ENCODE results near the gene KLHL8.
"Not testable (repeated sequence)": the region's sequence is repeated elsewhere in the genome, so short reads cannot be mapped to it uniquely, and the experiment has no call there.

The KLHL8 gene

DNA sequence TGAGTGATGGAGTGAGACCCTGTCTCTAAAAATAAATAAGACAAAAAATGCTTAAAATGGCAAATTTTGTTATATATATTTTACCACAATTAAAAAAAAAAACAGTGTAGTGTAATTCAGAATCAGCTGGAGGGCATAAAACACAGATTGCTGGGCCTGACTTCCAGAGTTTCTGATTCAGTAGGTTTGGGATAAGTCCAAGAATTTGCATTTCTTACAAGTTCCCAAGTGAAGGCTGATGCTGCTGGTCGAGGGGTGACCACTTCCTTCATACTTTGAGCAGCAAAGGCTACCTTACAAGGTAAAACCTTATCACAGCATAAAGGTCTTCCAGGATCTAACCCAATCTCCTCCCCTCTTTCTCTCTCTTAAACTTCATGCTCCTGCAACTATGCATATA, 40.7 kb downstream of the KLHL8 start:
- DNase-seq (ENCODE audit: low read depth in 3 of 3), result no peak

DNA sequence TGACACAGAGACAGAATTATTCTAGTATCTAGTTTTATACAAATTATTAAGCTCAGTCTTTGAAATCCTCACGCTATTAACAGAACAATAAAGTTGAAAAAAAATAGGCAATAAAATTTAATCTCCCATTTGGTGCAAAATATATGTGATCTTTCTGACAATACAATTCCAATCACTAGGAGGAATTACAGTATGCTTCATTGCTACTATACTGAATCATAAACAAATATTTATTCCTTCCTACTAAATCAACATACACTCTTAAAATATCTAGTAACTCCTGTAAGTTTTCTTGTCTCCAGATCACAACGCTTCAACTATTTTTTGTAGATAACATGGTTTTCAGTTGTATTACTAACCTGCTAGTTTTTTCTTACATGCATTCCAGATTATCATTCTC, 45.7 kb downstream of the KLHL8 start:
- DNase-seq (ENCODE audit: low read depth in 3 of 3), result no peak

DNA sequence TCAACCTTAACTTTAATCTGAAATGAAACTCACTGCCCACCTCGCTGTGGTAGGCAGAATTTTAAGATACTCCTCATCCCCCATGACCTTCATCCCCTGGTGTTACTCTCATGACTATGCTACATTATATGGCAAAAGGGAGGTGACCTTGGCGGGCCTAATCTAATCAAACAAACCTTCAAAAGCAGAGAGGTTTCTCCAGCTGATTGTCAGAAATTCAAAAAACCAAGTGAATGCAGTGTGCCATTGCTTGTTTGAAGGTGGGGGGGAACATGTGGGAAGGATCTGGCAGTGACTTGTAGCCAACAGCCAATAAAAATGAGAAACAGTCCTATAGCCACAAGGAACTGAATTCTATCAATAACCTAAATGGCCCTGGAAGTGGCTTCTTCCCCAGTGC, 48.5 kb downstream of the KLHL8 start:
- DNase-seq (ENCODE audit: low read depth in 3 of 3), result no peak

DNA sequence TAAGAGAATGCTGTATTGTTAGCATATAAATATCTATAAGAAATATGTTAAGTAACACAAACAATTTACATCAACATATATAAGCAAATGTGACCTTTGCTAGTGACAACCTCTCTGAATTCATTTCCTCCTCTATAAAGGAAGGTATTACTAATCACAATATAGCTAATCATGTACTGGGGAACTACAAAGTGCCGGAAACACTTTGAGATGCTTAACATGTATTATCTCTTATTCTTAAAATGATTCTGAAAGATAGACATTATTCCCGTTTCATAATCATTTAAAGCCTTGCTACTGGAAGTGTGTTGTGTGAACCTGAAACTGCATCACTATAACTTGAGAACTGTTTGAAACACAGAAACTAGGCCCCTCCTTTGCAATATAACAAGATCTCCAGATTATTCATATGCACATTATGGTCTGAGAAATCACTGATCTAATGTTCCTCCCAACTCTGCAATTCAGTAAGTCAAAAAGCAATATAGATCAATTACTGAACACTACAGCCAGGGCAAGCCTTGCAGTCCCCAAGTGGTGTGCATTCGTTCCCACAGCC, 54.0 kb downstream of the KLHL8 start:
- DNase-seq (ENCODE audit: low read depth in 3 of 3), result no peak

DNA sequence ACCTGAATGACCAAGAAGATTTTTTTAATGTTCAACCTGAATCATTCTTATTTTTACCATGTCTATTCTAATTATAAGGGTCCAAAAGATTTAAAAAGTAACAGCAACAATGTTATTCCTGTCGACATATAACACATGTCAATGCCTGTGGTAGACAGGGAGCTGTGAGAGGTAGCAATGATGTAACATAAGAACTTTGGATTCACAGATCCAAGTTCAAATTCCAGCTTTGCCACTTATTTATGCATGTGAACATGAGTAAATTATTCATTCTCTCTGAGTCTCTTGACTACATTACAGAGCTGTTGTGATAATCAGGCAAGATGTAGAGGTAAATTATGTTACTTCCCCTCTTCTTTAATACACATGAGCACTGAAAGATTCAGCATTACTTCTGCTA, 54.5 kb downstream of the KLHL8 start:
- DNase-seq (ENCODE audit: low read depth in 3 of 3), result no peak

DNA sequence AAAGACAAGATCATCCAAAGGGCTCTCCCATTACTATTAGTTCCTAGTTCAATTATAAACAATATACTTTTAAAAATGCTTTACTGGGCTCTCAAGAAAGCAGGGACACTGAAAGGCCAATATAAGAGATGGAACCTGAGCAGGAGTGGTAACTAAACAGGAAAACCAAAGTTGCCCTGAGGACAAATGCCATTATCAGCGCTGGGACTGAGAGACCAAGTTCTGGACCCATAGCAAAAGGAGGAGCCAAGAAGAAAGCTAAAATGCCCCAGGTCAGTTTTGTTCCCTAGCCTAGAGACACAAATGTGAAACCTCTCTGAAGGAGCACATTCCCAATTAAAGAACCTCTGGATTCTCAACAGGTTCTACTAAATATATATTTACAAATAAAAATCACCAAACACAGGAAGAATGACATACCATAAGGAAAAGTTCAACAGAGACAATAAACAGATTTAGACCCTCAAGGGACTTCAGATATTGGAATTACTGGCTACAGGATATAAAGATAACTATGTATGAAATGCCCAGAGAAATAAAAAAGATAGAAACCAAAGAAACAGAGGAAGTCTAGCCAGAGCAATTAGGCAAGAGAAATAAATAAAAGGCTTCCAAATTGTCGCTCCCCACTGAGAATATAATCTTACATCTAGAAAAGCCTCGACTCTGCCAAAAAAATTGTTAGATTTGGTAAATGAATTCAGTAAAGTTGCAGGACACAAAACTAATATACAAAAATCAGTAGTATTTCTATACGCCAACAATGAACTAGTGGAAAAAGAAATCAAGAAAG, 67.1 kb downstream of the KLHL8 start:
- DNase-seq (ENCODE audit: low read depth in 3 of 3), result no peak

DNA sequence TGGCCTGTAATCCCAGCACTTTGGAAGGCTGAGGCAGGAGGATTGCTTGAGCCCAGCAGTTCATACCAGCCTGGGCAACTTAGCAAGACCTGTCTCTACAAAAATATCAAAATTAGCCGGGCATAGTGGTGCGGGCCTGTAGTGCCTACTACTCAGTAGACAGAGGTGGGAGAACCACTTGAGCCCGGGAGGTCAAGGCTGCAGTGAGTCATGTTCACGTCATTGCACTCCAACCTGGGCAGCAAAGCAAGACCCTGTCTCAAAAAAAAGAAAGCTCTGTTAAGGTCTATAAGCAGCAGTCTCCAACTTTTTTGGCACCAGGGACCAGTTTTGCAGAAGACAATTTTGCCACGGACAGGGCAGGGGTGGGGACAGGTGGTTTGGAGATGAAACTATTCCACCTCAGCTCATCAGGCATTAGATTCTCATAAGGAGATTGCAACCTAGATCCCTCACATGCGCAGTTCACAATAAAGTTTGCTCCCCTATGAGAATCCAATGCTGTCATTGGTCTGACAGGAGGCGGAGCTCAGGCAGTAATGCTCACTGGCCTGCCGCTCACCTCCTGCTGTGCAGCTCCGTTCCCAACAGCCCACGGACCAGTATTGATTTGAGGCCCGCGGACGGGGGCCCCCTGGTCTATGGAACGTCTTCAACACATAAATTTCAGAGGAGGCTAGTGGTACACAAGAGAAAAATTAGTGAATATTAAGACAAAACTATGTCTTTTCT, 67.9 kb downstream of the KLHL8 start:
- no peak for DNase-seq (ENCODE audit: low read depth in 3 of 3)

DNA sequence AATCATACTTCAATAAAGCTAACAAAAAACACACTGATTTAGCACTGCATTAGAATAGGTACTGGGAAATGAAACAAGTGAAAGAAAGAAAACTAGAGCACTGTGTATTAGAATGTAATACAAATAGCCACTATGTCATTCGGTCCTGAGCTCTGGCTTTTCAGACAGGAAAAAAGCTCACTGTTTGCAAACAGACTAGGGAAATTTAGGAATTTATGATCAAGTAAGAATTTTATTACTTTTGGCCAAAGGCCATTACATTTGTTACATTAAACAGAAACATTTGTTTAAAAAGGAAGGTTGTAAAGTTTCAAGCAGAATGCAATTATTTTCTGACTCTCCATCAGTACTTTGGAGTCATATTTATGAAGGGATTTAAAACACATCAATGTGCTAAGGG, 68.7 kb downstream of the KLHL8 start:
- no peak for DNase-seq (ENCODE audit: low read depth in 3 of 3)

DNA sequence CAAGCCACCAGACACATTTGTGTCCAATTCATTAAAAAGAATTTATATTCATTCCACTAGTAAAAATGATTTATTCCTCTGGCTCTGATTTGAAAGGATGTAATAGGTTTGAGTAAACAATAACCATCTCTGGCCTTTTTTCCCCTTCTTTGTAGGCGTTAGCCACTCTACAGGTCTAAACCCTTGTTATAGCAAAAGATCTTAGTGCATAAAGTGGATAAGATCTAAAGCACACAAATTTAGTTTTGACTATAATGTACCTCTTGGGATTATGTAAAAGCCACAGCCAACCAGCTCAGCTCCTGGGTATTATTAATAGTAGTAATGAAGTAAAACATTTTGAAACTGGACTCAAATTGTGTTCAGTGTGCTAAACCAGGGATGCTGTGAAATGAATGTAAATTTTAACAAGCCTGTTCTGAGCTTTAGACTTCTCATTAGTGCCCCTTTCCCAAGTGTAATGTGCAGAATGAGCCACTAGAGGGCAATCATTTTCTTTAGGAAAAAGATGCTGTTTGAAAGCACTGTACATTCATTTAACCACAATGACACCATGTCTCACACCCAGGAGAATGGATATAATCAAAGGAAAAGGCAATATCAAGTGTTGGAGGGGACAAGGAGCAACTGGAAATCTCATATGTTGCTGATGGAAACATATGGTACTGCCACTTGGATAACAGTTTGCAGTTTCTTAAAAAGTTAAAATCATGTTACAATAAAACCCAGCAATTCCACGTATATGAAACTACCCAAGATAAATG, 69.7 kb downstream of the KLHL8 start:
- DNase-seq (ENCODE audit: low read depth in 3 of 3), result peak in 2 of 3 experiments; percentile 18 to 63

DNA sequence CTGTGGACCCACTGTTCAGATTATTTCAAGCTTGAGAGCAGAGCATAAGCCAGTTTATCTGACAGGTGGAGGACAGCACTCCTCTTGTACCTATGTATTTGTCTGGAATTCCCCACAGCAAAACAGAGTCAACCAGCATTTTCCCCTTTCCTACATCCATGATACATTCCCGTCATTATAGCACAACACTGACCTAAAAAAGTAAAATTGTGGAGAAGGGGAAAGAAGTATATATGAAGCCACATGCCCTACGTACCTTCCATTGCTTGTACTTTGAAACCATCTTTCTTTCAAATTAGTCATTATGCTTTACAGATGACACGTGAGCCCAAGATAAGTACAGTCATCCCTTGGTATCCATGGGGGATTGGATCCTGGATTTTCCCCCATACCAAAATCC, 73.3 kb downstream of the KLHL8 start:
- DNase-seq (ENCODE audit: low read depth in 3 of 3), result no peak

DNA sequence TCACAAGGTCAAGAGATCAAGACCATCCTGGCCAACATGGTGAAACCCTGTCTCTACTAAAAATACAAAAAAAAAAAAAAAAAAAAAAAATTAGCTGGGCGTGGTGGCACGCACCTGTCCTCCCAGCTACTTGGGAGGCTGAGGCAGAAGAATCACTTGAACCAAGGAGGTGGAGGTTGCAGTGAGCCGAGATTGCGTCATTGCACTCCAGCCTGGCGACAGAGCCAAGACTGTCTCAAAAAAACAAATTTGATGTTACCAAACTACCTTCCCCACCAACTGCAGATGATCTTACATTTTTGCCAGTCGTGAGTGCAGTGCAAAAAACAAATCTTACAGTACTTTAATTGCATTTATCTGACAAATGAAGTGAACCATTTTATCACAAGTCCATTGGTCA, 74.5 kb downstream of the KLHL8 start:
- DNase-seq (ENCODE audit: low read depth in 3 of 3), result not testable (repeated sequence)

DNA sequence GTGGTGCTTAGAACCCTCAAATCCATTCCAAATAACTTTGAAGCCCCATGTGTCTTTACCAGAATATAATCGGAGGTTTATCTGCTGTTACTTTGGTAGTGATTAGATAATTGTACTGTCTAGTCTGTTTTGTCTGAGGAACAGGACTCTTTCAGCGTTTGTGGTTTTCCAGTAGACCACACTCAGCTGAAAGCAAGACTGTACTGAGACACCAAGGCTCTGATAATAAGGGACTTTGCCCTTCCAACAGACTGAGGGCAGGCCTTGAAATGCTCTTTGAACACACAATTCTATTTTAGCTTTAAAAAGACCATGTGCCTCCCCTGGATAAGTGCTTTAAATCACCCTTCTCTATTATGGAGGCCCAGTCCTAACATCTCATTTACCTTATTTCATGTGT, 76.1 kb downstream of the KLHL8 start:
- no peak for DNase-seq (ENCODE audit: low read depth in 3 of 3)

DNA sequence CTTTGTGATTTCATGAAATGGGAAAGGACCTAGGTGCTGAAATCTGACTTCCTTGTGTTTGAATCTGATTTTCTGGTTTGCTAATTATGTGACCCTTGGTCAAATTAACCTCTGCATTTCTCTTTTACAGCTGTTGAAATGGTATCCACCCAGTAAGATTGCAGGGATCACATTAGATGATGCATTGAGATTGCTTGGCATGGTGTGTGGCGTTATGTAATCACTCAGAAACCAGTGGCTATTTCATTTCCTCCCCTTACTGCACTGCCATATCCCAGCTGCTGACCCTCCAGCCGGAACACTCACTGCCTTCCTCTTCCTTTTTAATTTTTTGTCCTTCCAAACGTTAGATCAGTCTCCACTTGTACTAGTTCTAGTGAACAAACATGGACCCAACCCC, 79.0 kb downstream of the KLHL8 start:
- DNase-seq (ENCODE audit: low read depth in 3 of 3), result no peak

DNA sequence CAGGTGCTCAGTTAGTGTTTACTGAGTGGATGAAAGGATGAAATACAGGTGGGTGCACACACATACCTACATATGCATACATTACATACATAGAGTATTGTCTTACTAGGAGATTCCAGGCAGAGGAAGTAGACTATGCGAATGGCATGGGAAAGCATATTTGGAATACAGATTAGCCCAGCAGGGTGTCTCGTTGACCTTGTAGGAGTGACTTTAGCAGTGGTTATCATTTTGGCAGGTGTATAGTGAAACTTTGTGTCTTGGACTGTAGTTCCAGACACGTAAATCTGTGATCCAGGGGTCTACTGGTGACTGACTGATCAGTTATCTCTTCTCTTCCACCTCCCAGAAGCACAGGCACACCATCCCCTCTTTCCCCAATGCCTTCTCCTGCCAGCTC, 86.3 kb downstream of the KLHL8 start:
- no peak for DNase-seq (ENCODE audit: low read depth in 3 of 3)

DNA sequence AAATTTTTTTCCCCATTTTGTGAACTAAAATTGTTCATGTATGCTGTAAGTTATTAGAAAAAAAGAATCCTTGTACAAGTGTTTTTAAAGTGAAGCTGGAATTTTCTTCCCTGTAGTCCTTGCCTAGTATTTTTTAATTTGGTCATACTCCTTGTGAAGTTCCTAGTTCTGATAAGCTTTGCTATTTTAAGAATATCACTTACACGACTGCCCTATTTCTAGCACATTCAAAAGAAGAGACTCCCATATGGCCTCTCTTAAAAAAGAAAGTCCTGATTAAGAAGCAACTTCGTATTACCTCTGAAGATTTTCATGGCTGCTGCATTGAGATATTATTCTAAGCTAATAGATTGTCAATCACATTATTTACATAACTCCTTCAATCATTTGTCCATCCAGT, 87.2 kb downstream of the KLHL8 start:
- no peak for DNase-seq (ENCODE audit: low read depth in 3 of 3)

DNA sequence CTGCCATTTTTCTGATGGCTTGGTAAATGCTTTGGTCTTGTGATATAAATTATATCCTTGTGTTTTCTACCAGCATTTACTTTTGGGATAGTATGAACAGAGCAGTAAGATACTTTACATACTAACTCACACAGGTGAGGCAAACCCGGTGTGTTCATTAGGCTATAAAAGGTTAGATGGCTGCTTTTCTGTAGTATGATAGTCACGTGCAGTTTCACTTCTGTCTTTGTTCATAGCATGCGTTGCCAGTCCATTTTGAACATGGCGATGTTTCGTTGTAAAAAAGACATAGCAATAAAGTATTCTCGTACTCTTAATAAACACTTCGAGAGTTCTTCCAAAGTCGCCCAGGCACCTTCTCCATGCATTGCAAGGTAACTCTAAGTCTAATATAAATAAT, 88.4 kb downstream of the KLHL8 start:
- no peak for DNase-seq (ENCODE audit: low read depth in 3 of 3)

DNA sequence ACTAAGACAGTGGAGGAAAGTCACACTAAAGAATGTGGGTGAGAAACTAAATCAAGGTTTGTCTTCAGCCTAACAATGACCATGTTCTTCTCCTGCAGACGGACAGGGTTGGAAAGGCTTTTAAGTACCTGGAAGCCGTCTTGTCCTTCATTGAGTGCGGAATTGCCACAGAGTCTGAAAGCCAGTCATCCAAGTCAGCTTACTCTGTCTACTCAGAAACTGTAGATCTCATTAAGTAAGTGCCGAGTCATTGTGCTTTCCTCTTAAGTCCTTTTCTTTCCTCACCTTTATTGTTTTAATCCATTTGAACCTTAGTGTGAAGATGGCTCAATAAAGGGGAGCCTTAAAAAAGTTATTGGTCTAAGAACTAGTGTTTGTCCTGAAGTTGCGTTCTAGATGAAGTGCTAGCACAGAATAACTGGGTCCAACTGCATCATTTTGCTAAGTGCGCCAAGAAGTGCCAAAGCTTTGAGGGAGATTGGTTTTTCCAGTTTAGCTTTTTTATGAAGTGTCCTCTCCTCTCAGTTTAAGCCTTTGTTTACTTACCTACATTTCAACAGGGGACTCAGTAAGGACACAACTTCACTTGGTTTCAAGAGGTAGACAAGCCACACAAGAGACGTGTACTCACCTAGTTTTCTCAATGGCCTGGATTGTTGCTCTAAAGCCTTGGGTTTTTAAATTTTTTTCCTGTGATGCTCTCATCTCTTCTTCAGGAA, 89.3 kb downstream of the KLHL8 start:
- DNase-seq (ENCODE audit: low read depth in 3 of 3), result no peak

DNA sequence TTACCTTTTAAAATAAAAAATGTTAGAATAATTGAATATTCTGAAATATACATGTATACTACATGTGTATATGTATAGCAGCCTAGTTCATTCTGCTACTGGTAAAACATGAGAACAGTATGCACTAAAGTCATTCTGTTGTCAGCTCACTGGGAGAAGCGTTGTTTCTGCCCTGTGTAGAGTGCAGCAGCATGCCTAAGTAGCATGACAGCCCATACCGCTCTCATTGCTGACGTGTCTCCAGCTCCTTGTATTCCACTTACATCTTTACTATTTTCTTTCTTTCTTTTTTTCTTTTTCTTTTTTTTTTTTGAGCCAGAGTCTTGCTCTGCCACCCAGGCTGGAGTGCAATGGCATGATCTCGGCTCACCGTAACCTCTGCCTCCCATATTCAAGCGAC, 90.7 kb downstream of the KLHL8 start:
- DNase-seq (ENCODE audit: low read depth in 3 of 3), result no peak

DNA sequence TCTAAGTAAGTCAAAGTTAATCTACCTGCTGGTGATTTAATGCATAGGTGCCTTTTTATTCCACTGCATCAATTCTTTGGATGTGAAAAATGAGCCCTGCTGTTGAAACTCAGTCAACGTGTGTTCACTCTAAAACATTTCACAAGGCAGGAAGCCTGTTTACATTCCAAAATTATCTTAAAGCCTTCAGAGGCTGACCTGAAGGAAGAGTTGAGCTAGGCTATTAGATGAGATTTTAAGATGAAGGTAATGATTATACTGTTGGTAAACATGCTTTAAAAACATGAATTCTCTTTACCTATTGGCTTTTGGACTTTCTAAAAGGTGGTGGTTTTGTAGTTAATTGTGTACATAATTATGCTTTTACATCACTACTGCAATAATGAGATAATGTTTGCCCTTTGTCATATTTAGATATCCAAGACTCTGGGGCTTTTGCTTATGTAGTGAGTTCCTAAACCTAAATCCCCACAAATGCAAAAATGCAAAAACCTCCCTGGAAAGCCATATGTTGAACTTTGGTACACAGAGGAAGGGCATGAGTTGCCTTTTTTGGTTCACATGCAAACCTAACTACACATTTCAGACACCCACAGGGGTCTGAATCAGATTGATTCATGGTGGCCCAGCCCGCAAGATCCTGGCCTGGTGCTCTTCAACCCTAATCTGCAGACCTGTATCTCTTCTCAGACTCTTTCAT, 92.3 kb downstream of the KLHL8 start:
- DNase-seq (ENCODE audit: low read depth in 3 of 3), result no peak

DNA sequence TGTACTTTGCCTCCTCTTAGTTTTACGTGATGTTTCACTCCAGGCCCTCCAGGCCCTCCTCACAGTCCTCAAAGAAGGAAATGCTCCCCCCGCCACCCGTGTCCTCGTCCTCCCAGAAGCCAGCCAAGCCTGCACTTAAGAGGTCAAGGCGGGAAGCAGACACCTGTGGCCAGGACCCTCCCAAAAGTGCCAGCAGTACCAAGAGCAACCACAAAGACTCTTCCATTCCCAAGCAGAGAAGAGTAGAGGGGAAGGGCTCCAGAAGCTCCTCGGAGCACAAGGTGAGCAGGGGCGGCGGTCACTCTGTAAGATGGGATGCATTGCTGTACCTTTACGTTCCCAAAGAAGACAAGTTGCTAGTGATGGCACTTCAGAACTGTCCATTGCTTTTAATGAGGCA, 94.4 kb downstream of the KLHL8 start:
- no peak for DNase-seq (ENCODE audit: low read depth in 3 of 3)

DNA sequence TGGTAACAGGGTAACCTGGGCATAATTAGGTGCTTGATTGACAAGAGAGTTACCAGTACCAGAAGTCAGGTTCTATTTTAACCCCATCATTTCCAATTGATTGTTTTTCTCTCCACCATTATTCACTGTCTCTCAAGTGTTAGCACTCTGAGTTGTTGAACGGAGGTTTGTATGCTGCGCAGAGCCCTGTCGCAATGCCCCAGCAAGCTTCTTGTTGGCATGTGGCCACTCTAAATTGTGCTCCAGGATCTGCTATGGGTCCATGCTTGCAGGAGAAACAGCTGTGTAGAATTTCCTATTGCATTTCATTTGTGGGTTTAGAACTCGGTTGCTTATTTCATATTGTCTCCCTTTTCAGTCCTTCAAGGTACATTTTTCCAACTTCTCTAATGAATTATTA, 98.2 kb downstream of the KLHL8 start:
- no peak for DNase-seq (ENCODE audit: low read depth in 3 of 3)
